Activated CD4-positive, alpha-beta memory T cell treated with anti-CD3 and anti-CD28 coated beads, Interleukin-2, amount 10 ng/mL, durations not matched to agents 7 days and 5 days (primary cell): Measurements from ENCODE around the gene TBCC. TPM values are rescaled to one million over a fixed set of nuclear protein-coding genes. Genes with fewer than 3 reads are reported as not detected.
A peak's percentile ranks its signal among the peaks of the same experiment; 100 is the strongest.

ENCODE experiments used
- CTCF ChIA-PET: fragments of 350-600 bp; sonication (Branson Sonifier 250); formaldehyde crosslinking; loops from one replicate; lab custom pipeline; 2021; ENCODE audit warnings: antibody characterized with exemption, inconsistent platforms; lab: Charles Lee
- POLR2A ChIA-PET: fragments of 350-600 bp; sonication (Branson Sonifier 250); formaldehyde crosslinking; loops from one replicate; lab custom pipeline; 2021; ENCODE audit warnings: antibody characterized with exemption; lab: Charles Lee
- DNase-seq: peaks from one replicate; pipeline ENCODE4 v3.0.0-alpha.2; 2020
- H3K27ac Mint-ChIP-seq: one replicate; pipeline ENCODE4 v1.8.0; 2021; ENCODE audit warnings: mild to moderate bottlenecking, mixed read lengths
- H3K27me3 Mint-ChIP-seq: one replicate; pipeline ENCODE4 v1.8.0; 2021; ENCODE audit warnings: mixed read lengths
- H3K36me3 Mint-ChIP-seq: one replicate; pipeline ENCODE4 v1.8.0; 2021; ENCODE audit warnings: low read depth, mixed read lengths
- H3K4me1 Mint-ChIP-seq: one replicate; pipeline ENCODE4 v1.8.0; 2021; ENCODE audit warnings: mixed read lengths
- H3K4me3 Mint-ChIP-seq: one replicate; pipeline ENCODE4 v1.8.0; 2021; ENCODE audit warnings: mild to moderate bottlenecking, mixed read lengths
- H3K9me3 Mint-ChIP-seq: one replicate; pipeline ENCODE4 v1.8.0; 2021; ENCODE audit warnings: mixed read lengths
- total RNA-seq, 2 experiments: library from RNA; stranded (reverse); gene quantifications; one replicate each; pipeline ENCODE4 v1.2.3, GENCODE V29; 2021

TBCC gene
- 10 to 100 TPM; 33.7 to 34.9 TPM for total RNA-seq

GRCh38 chr6:42745640-42746462 lies at the start of gene TBCC:
TSS of gene TBCC (minus strand) at chr6:42746103. CDS start at chr6:42746073, 30 bp downstream.
- Mint-ChIP-seq H3K27me3 (no peaks in the 10 kb centered on the region), H3K27ac (peak within 1 kb of the TSS; percentile 100), H3K4me3 (peak within 1 kb of the TSS; percentile 96), H3K36me3 (peaks cover 19% of the 10 kb centered on the region), H3K4me1 (peaks cover 34% of the 10 kb centered on the region), H3K9me3 (no peaks in the 10 kb centered on the region)
- peak; percentile 96 for DNase-seq
- CTCF ChIA-PET: interaction anchor here (0.6 to 2.8 kb wide), 13 partner anchors 16 to 398 kb away, joined by 3 to 20 read pairs (median 5); partner anchors contain the start of genes BICRAL and RPL7L1
- POLR2A ChIA-PET: interaction anchor here (0.5 to 15.5 kb wide), 39 partner anchors 9 to 884 kb away, joined by 3 to 658 read pairs (median 7); partner anchors contain the start of genes BICRAL, CNPY3, GTPBP2 and PEX6

- Mint-ChIP-seq H3K4me3 (no peak overlapping the region), H3K27ac (no peak overlapping the region), H3K36me3 (peaks cover 4% of the 10 kb centered on the region), H3K27me3 (no peaks in the 10 kb centered on the region), H3K4me1 (peaks cover 5% of the 10 kb centered on the region), H3K9me3 (no peaks in the 10 kb centered on the region)
- ChIA-PET POLR2A (interaction anchor here (0.5 kb wide), 1 partner anchor 63 kb away, joined by 4 read pairs; no protein-coding TSS in a partner anchor), CTCF (no interaction called here)
- DNase-seq: no peak
These were observed 49.7 kb upstream of the TBCC start for GRCh38 chr6:42795651-42796050.

- no peak overlapping the region for H3K27ac Mint-ChIP-seq
- peaks cover 18% of the 10 kb centered on the region for H3K36me3 Mint-ChIP-seq
- POLR2A ChIA-PET: interaction anchor here (1.3 to 3.2 kb wide), 3 partner anchors 8 to 45 kb away, joined by 4 to 16 read pairs (median 6); partner anchors contain the start of gene TBCC
- no peaks in the 10 kb centered on the region for H3K27me3 Mint-ChIP-seq
- no peaks in the 10 kb centered on the region for H3K9me3 Mint-ChIP-seq
- CTCF ChIA-PET: interaction anchor here (0.7 kb wide), 2 partner anchors 20 to 125 kb away, joined by 3 to 4 read pairs; no protein-coding TSS in a partner anchor
- no peak overlapping the region for H3K4me3 Mint-ChIP-seq
- no peak for DNase-seq
- peaks cover 24% of the 10 kb centered on the region for H3K4me1 Mint-ChIP-seq
These were observed 45.9 kb upstream of the TBCC start for GRCh38 chr6:42791706-42792320.

GRCh38 chr6:42790549-42791181 lies 44.8 kb upstream of the TBCC start:
- Mint-ChIP-seq H3K27me3 (no peaks in the 10 kb centered on the region), H3K27ac (no peak overlapping the region), H3K4me1 (peaks cover 24% of the 10 kb centered on the region), H3K36me3 (peaks cover 23% of the 10 kb centered on the region), H3K4me3 (no peak overlapping the region), H3K9me3 (no peaks in the 10 kb centered on the region)
- CTCF ChIA-PET: no interaction called here
- no peak for DNase-seq
- POLR2A ChIA-PET: interaction anchor here (1.1 to 4.3 kb wide), 4 partner anchors 9 to 139 kb away, joined by 3 to 31 read pairs (median 6); partner anchors contain the start of genes BICRAL, CNPY3 and TBCC

GRCh38 chr6:42788671-42789070 lies 42.8 kb upstream of the TBCC start:
- H3K9me3 Mint-ChIP-seq: no peaks in the 10 kb centered on the region
- H3K27ac Mint-ChIP-seq: no peak overlapping the region
- peaks cover 24% of the 10 kb centered on the region for H3K4me1 Mint-ChIP-seq
- ChIA-PET CTCF (interaction anchor here (0.7 kb wide), 2 partner anchors 18 to 141 kb away, joined by 3 to 5 read pairs; no protein-coding TSS in a partner anchor), POLR2A (interaction anchor here (1.4 to 4.3 kb wide), 2 partner anchors 18 to 42 kb away, joined by 9 to 31 read pairs; partner anchors contain the start of gene TBCC)
- no peak overlapping the region for H3K4me3 Mint-ChIP-seq
- H3K36me3 Mint-ChIP-seq: peaks cover 39% of the 10 kb centered on the region
- no peaks in the 10 kb centered on the region for H3K27me3 Mint-ChIP-seq
- no peak for DNase-seq

GRCh38 chr6:42787063-42787472 lies 41.2 kb upstream of the TBCC start:
- DNase-seq: no peak
- Mint-ChIP-seq H3K9me3 (no peaks in the 10 kb centered on the region), H3K4me3 (no peak overlapping the region), H3K4me1 (peaks cover 24% of the 10 kb centered on the region), H3K27ac (no peak overlapping the region), H3K36me3 (peaks cover 44% of the 10 kb centered on the region), H3K27me3 (no peaks in the 10 kb centered on the region)
- ChIA-PET POLR2A (interaction anchor here (0.6 to 20.1 kb wide), 4 partner anchors 15 to 84 kb away, joined by 5 to 658 read pairs (median 179); partner anchors contain the start of gene TBCC), CTCF (interaction anchor here (1.2 kb wide), 1 partner anchor 572 kb away, joined by 3 read pairs; no protein-coding TSS in a partner anchor)

- H3K36me3 Mint-ChIP-seq: peaks cover 45% of the 10 kb centered on the region
- POLR2A ChIA-PET: interaction anchor here (9.7 to 20.1 kb wide), 2 partner anchors 15 to 40 kb away, joined by 327 to 658 read pairs; partner anchors contain the start of gene TBCC
- CTCF ChIA-PET: interaction anchor here (1.2 kb wide), 1 partner anchor 571 kb away, joined by 3 read pairs; no protein-coding TSS in a partner anchor
- no peaks in the 10 kb centered on the region for H3K9me3 Mint-ChIP-seq
- DNase-seq: no peak
- H3K27ac Mint-ChIP-seq: no peak overlapping the region
- peaks cover 24% of the 10 kb centered on the region for H3K4me1 Mint-ChIP-seq
- H3K27me3 Mint-ChIP-seq: no peaks in the 10 kb centered on the region
- H3K4me3 Mint-ChIP-seq: no peak overlapping the region
These were observed 40.7 kb upstream of the TBCC start for GRCh38 chr6:42786525-42786985.

- H3K27ac Mint-ChIP-seq: peak overlapping the region; percentile 98
- no peaks in the 10 kb centered on the region for H3K27me3 Mint-ChIP-seq
- DNase-seq: no peak
- H3K4me1 Mint-ChIP-seq: peaks cover 25% of the 10 kb centered on the region
- CTCF ChIA-PET: interaction anchor here (0.6 to 4.5 kb wide), 6 partner anchors 14 to 216 kb away, joined by 3 to 31 read pairs (median 4); no protein-coding TSS in a partner anchor
- H3K4me3 Mint-ChIP-seq: peak overlapping the region; percentile 93
- no peaks in the 10 kb centered on the region for H3K9me3 Mint-ChIP-seq
- POLR2A ChIA-PET: interaction anchor here (0.6 to 20.1 kb wide), 11 partner anchors 8 to 359 kb away, joined by 3 to 658 read pairs (median 5); partner anchors contain the start of genes CNPY3, RPL7L1 and TBCC
- peaks cover 38% of the 10 kb centered on the region for H3K36me3 Mint-ChIP-seq
These were observed 39.0 kb upstream of the TBCC start for GRCh38 chr6:42784717-42785498.

- H3K9me3 Mint-ChIP-seq: no peaks in the 10 kb centered on the region
- peaks cover 35% of the 10 kb centered on the region for H3K36me3 Mint-ChIP-seq
- ChIA-PET POLR2A (interaction anchor here (0.6 to 20.1 kb wide), 16 partner anchors 9 to 360 kb away, joined by 3 to 658 read pairs (median 5); partner anchors contain the start of genes CNPY3, PEX6, RPL7L1 and TBCC), CTCF (interaction anchor here (0.6 to 4.5 kb wide), 5 partner anchors 13 to 103 kb away, joined by 3 to 31 read pairs (median 4); no protein-coding TSS in a partner anchor)
- peak overlapping the region; percentile 98 for H3K27ac Mint-ChIP-seq
- DNase-seq: no peak
- peaks cover 19% of the 10 kb centered on the region for H3K4me1 Mint-ChIP-seq
- H3K27me3 Mint-ChIP-seq: no peaks in the 10 kb centered on the region
- H3K4me3 Mint-ChIP-seq: peak overlapping the region; percentile 93
These were observed 38.2 kb upstream of the TBCC start for GRCh38 chr6:42783876-42784642.

GRCh38 chr6:42783177-42783875 lies 37.4 kb upstream of the TBCC start:
- H3K4me1 Mint-ChIP-seq: peaks cover 15% of the 10 kb centered on the region
- CTCF ChIA-PET: interaction anchor here (0.5 to 4.5 kb wide), 5 partner anchors 12 to 230 kb away, joined by 4 to 31 read pairs (median 4); partner anchors contain the start of gene TBCC
- H3K27ac Mint-ChIP-seq: peak overlapping the region; percentile 98
- POLR2A ChIA-PET: interaction anchor here (0.7 to 20.1 kb wide), 20 partner anchors 10 to 277 kb away, joined by 3 to 658 read pairs (median 5); partner anchors contain the start of genes CNPY3, KLC4, KLHDC3 and MEA1
- H3K36me3 Mint-ChIP-seq: peaks cover 29% of the 10 kb centered on the region
- H3K9me3 Mint-ChIP-seq: no peaks in the 10 kb centered on the region
- H3K4me3 Mint-ChIP-seq: peak overlapping the region; percentile 93
- peak; percentile 70 for DNase-seq
- no peaks in the 10 kb centered on the region for H3K27me3 Mint-ChIP-seq
